Urinary bladder (tissue), 4 donors: Measurements from ENCODE around the gene DNAH11. TPM values are rescaled to one million over a fixed set of nuclear protein-coding genes. Genes with fewer than 3 reads are reported as not detected.
"Not testable (repeated sequence)": the region's sequence is repeated elsewhere in the genome, so short reads cannot be mapped to it uniquely, and the experiment has no call there.

Experiments used
- DNase-seq: peaks from one replicate; pipeline ENCODE4 v3.0.0-alpha.2; 2015; ENCODE audit errors: extremely low spot score
- H3K27ac ChIP-seq: one replicate; pipeline ENCODE4 v1.5.1; 2013; ENCODE audit warnings: low read depth, mild to moderate bottlenecking, moderate library complexity
- H3K36me3 ChIP-seq: one replicate; pipeline ENCODE4 v1.6.1; 2013; ENCODE audit warnings: mild to moderate bottlenecking, moderate library complexity; ENCODE audit not compliant: insufficient read depth
- H3K4me1 ChIP-seq: one replicate; pipeline ENCODE4 v1.6.1; 2013; ENCODE audit warnings: mild to moderate bottlenecking, moderate library complexity; ENCODE audit not compliant: insufficient read depth
- H3K4me3 ChIP-seq: one replicate; pipeline ENCODE4 v1.5.1; 2013; ENCODE audit warnings: low read depth, low read length
- WGBS: extraction: QIAGEN DNeasy Blood & Tissue Kit; methylation state at CpG from one replicate; pipeline ENCODE4 v1.1.7; 2013; 5-methylcytosine and 5-hydroxymethylcytosine counted together
- polyA plus RNA-seq: library from polyadenylated mRNA; stranded (reverse); fragments of 200-250 nt; gene quantifications from one replicate; pipeline ENCODE4 v1.2.3, GENCODE V29; 2013
- total RNA-seq: library from RNA; depleted of rRNA; stranded (reverse); fragments of >200 nt; gene quantifications from one replicate; pipeline ENCODE4 v1.2.3, GENCODE V29; 2014
- donor health status: healthy with polysubstance abuse.
- donor health status: healthy.

Gene DNAH11
- total and polyA plus RNA-seq, 2 donors = 0.14 to 0.32 TPM

DNA sequence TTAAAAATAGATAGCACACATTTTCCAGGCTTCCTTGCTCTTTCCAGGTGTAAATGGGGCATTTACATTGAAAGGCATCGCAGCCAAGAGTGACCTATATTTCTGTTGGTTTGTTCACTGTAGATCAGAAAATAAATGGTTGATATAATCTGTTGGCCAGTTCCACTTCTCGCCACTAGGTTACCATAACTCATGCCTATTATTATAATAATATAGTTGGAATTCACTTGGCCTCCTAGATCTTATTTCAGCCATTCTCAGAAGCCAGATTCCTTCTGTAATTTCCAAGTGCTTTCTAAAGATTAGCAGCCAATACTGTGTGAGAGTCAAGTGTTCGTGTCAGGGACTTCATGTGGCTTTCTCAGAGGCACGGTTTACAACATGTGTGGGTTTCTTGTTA lies 179.5 kb downstream of the DNAH11 start:
- no peak for DNase-seq
- WGBS = 90% methylated on average over 4 of the region's 4 CpGs
- no peak overlapping the region for H3K27ac ChIP-seq

DNA sequence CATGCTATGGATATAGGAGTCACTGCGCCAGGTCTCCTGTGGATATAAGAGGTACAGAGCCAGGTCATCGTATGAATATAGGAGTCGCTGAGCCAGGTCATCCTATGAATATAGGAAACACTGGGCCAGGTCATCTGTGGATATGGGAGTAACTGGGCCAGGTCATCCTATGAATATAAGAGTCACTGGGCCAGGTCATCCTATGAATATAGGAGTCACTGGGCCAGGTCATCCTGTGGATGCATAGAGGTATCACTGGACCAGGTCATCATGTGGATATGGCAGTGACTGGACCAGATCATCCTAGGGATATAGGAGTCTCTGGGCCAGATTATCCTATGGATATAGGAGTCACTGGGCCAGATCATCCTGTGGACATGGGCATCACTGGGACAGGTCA lies 181.7 kb downstream of the DNAH11 start:
- Histone ChIP-seq H3K36me3 (no peaks in the 10 kb centered on the region), H3K4me3 (no peak overlapping the region), H3K27ac (no peak overlapping the region), H3K4me1 (no peaks in the 10 kb centered on the region)
- 87% methylated on average over 3 of the region's 3 CpGs for WGBS
- no peak for DNase-seq

More for the DNA sequence above, 179.5 kb downstream of the DNAH11 start:
- H3K36me3 ChIP-seq = no peaks in the 10 kb centered on the region
- H3K4me3 ChIP-seq = no peak overlapping the region
- H3K4me1 ChIP-seq = no peaks in the 10 kb centered on the region

GRCh38 chr7:21730399-21730798 lies 187.6 kb downstream of the DNAH11 start:
- WGBS = 98% methylated on average over 2 of the region's 2 CpGs
- H3K36me3 ChIP-seq = no peaks in the 10 kb centered on the region
- H3K4me3 ChIP-seq = no peak overlapping the region
- no peak for DNase-seq
- H3K4me1 ChIP-seq = no peaks in the 10 kb centered on the region
- H3K27ac ChIP-seq = no peak overlapping the region

- WGBS = 83% methylated on average over 3 of the region's 3 CpGs
- H3K36me3 ChIP-seq = no peaks in the 10 kb centered on the region
- no peak overlapping the region for H3K4me3 ChIP-seq
- no peak for DNase-seq
- H3K4me1 ChIP-seq = no peaks in the 10 kb centered on the region
- H3K27ac ChIP-seq = no peak overlapping the region
Measured at GRCh38 chr7:21731977-21732376, 189.1 kb downstream of the DNAH11 start.

- not testable (repeated sequence) for DNase-seq, H3K4me3 ChIP-seq, H3K27ac ChIP-seq, H3K4me1 ChIP-seq, H3K36me3 ChIP-seq
- WGBS = 71% methylated on average over 6 of the region's 6 CpGs
Measured at GRCh38 chr7:21732956-21733355, 190.1 kb downstream of the DNAH11 start.

- H3K4me3 ChIP-seq = no peak overlapping the region
- H3K27ac ChIP-seq = no peak overlapping the region
- 76% methylated on average over 5 of the region's 5 CpGs for WGBS
- no peaks in the 10 kb centered on the region for H3K4me1 ChIP-seq
- no peaks in the 10 kb centered on the region for H3K36me3 ChIP-seq
- DNase-seq = no peak
Measured at GRCh38 chr7:21733837-21734236, 191.0 kb downstream of the DNAH11 start.

GRCh38 chr7:21743493-21743892 lies 200.7 kb downstream of the DNAH11 start:
- Histone ChIP-seq H3K4me3 (no peak overlapping the region), H3K4me1 (no peaks in the 10 kb centered on the region), H3K27ac (no peak overlapping the region), H3K36me3 (no peaks in the 10 kb centered on the region)
- WGBS = 32% methylated on average over 6 of the region's 6 CpGs
- DNase-seq = no peak

DNA sequence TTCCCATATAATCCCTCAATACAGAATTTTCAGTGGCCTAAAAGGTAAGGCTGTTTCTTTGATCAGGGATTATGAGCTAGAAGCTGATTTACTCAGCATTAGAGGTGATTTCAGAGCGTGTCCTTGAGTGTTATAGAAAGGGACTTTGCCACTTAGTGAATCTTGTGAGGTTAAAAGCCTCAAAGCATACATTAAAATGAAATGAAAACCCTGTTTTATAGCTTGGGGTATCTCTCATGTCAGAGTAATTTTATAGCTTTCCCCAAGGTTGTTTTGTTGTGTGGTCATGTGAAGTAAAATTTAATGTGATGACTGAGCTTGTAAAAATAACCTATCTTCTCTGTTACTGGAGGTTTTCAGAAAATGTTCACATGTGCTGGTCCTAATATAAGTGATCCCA lies 204.1 kb downstream of the DNAH11 start:
- no peak for DNase-seq
- Histone ChIP-seq H3K4me3 (no peak overlapping the region), H3K27ac (no peak overlapping the region), H3K4me1 (no peaks in the 10 kb centered on the region), H3K36me3 (no peaks in the 10 kb centered on the region)
- WGBS = 64% methylated on average over 1 of the region's 1 CpG

DNA sequence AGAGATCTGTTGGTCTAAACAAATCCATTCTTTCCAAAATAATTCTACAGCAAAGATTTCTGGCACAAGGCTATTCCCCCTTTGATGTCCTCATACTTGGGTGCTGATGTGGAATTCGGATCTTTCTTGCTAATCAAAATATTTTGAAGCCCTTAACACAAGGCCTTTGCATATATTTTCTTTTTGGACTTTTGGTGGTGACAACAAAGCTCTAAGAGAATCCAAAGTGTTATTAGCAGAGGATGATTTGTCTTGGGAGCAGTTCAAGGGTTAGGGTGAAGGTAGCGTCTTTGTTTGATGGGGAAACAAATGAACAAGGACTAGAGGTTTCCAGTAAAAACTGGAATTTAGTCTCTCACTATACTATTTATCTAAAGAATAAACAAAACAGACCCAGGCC lies 205.0 kb downstream of the DNAH11 start:
- WGBS = 62% methylated on average over 2 of the region's 2 CpGs
- DNase-seq = no peak
- no peaks in the 10 kb centered on the region for H3K36me3 ChIP-seq
- no peaks in the 10 kb centered on the region for H3K4me1 ChIP-seq
- no peak overlapping the region for H3K27ac ChIP-seq
- H3K4me3 ChIP-seq = no peak overlapping the region

DNA sequence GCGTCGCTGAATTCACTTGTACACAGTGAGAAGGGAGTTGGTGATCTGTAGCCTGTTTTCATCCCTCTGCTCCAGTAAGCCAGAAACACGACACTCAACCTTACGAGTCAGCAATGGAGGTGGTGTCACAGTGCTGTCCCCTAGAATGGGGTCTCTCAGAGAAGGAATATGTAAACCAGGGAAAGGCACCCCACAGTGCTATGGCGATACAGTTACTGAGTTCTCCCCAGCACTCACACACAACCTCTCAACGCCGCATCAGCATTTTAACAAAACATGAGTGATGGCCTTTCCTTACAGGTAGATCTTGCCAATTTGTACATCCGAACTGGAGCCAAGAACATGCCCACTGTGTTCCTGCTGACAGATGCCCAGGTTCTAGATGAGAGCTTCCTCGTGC lies 206.5 kb downstream of the DNAH11 start:
- Histone ChIP-seq H3K27ac (no peak overlapping the region), H3K4me1 (no peaks in the 10 kb centered on the region), H3K36me3 (no peaks in the 10 kb centered on the region), H3K4me3 (no peak overlapping the region)
- no peak for DNase-seq
- 85% methylated on average over 9 of the region's 9 CpGs for WGBS

GRCh38 chr7:21753071-21753470 lies 210.2 kb downstream of the DNAH11 start:
- Histone ChIP-seq H3K27ac (no peak overlapping the region), H3K4me3 (no peak overlapping the region), H3K4me1 (no peaks in the 10 kb centered on the region), H3K36me3 (no peaks in the 10 kb centered on the region)
- no peak for DNase-seq
- WGBS = 65% methylated on average over 3 of the region's 3 CpGs

DNA sequence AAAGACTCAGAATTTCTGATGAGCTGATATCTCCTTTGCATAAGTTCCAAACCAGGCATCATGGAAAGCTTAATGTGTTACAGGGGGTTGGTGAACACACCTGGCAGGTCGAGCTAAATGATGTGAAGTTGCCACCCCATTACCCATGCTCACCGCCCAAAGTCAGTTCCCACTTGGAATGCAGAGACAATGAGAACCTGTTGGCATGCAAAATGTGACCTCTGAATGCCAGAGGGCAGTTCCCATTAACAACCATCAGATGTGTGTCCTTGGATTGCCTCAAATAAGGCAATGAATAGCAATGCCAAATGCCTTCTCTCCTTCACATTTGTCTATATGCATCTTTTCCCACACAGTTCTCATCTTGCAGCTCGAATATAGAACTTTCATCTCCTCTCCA lies 212.1 kb downstream of the DNAH11 start:
- 57% methylated on average over 3 of the region's 3 CpGs for WGBS
- Histone ChIP-seq H3K27ac (no peak overlapping the region), H3K4me3 (no peak overlapping the region), H3K4me1 (no peaks in the 10 kb centered on the region), H3K36me3 (no peaks in the 10 kb centered on the region)
- DNase-seq = no peak

- Histone ChIP-seq H3K4me1 (no peaks in the 10 kb centered on the region), H3K36me3 (no peaks in the 10 kb centered on the region), H3K4me3 (no peak overlapping the region), H3K27ac (no peak overlapping the region)
- no peak for DNase-seq
- 56% methylated on average over 11 of the region's 11 CpGs for WGBS
Measured at GRCh38 chr7:21757537-21758282, 214.9 kb downstream of the DNAH11 start.

- Histone ChIP-seq H3K36me3 (no peaks in the 10 kb centered on the region), H3K4me1 (no peaks in the 10 kb centered on the region), H3K27ac (no peak overlapping the region), H3K4me3 (no peak overlapping the region)
- DNase-seq = no peak
- 62% methylated on average over 3 of the region's 3 CpGs for WGBS
Measured at GRCh38 chr7:21758286-21758685, 215.4 kb downstream of the DNAH11 start.

DNA sequence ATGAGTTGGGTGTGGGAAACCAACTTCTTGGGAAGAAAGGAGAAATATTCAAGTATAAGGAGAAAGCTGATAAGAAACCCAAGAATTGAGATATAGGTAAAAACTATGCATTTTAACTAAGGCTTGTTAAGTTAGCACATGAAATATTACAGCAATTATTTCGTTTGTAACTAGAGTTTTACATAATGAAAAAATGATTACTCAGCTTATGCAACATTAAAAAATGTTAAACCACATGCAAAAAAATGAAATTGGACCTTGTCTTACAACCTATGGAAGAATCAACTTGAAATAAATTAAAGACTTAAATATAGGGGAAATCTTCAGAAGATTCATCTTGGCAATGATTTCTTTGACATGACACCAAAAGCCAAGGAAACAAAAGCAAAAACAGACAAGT lies 219.6 kb downstream of the DNAH11 start:
- no peak overlapping the region for H3K27ac ChIP-seq
- 56% methylated on average over 1 of the region's 1 CpG for WGBS
- no peaks in the 10 kb centered on the region for H3K36me3 ChIP-seq
- no peak for DNase-seq
- H3K4me3 ChIP-seq = no peak overlapping the region
- H3K4me1 ChIP-seq = no peaks in the 10 kb centered on the region
